Measurements from ENCODE around the gene CBX4. TPM values are rescaled to one million over a fixed set of nuclear protein-coding genes. Genes with fewer than 3 reads are reported as not detected.
A peak's percentile ranks its signal among the peaks of the same experiment; 100 is the strongest.

Gene CBX4
- total RNA-seq (2013; cell fraction: nucleolus; rRNA removed) = 12.4 and 13.3 TPM in 2 replicates
- total RNA-seq (2014; rRNA removed) (14.5 and 15.5 TPM in 2 replicates), total RNA-seq (2014; rRNA removed; fragmentation: Illumina TruSeq; extraction: Trizol) (4.3 and 4.6 TPM in 2 replicates), total RNA-seq (2021) (23.1 and 24.6 TPM in 2 replicates), polyA plus RNA-seq (2011; rRNA removed) (9.1 and 11.3 TPM in 2 replicates), polyA plus RNA-seq (2014; fragmentation: Illumina TruSeq; extraction: Trizol) (1.7 and 4.2 TPM in 2 replicates), polyA plus RNA-seq (2014; fragmentation: Nextera tagmentation; extraction: Ambion mirVana) (1 to 10 TPM in 1 of 2 experiments, under 1 TPM in 1; 0.69 to 1.2 TPM), polyA plus RNA-seq (2014; rRNA removed) (19.6 and 20.4 TPM in 2 replicates), polyA plus RNA-seq (2016; fragmentation: Nextera tagmentation; extraction: Ambion mirVana) (1 to 10 TPM; 1.6 to 1.8 TPM), polyA minus RNA-seq (2011; rRNA and poly(A)+ RNA removed) (5.6 and 15.7 TPM in 2 replicates), Bru-seq, nascent RNA (percentile 84 among the genes with signal in this experiment), BruChase-seq, experiment 1, labeled RNA remaining after a 6-hour chase (percentile 68 among the genes with signal in this experiment), BruChase-seq, experiment 2, labeled RNA remaining after a 2-hour chase (percentile 79 among the genes with signal in this experiment)
- polyA plus RNA-seq (2011; ENCODE audit: low read depth) = 3.0 TPM
- 10.8 and 17.6 TPM in 2 replicates for polyA plus RNA-seq (2011; cell fraction: cytosol; rRNA removed)
- polyA plus RNA-seq (2011; cell fraction: nucleus; rRNA removed) = 40.0 and 48.6 TPM in 2 replicates
- 12.7 and 18.0 TPM in 2 replicates for polyA plus RNA-seq (2012)
- polyA minus RNA-seq (2011; cell fraction: cytosol; rRNA and poly(A)+ RNA removed) = 13.2 and 17.0 TPM in 2 replicates
- 11.6 and 17.4 TPM in 2 replicates for polyA minus RNA-seq (2011; cell fraction: nucleus; rRNA and poly(A)+ RNA removed)
- long read RNA-seq, experiment 1, partial matches to known transcripts = 0 of 1 reads
- long read RNA-seq, experiment 1, other reads (novel, unspliced or antisense) = 1 of 1 reads
- long read RNA-seq, experiment 2, partial matches to known transcripts = 0 of 1 reads
- long read RNA-seq, experiment 2, other reads (novel, unspliced or antisense) = 1 of 1 reads

DNA sequence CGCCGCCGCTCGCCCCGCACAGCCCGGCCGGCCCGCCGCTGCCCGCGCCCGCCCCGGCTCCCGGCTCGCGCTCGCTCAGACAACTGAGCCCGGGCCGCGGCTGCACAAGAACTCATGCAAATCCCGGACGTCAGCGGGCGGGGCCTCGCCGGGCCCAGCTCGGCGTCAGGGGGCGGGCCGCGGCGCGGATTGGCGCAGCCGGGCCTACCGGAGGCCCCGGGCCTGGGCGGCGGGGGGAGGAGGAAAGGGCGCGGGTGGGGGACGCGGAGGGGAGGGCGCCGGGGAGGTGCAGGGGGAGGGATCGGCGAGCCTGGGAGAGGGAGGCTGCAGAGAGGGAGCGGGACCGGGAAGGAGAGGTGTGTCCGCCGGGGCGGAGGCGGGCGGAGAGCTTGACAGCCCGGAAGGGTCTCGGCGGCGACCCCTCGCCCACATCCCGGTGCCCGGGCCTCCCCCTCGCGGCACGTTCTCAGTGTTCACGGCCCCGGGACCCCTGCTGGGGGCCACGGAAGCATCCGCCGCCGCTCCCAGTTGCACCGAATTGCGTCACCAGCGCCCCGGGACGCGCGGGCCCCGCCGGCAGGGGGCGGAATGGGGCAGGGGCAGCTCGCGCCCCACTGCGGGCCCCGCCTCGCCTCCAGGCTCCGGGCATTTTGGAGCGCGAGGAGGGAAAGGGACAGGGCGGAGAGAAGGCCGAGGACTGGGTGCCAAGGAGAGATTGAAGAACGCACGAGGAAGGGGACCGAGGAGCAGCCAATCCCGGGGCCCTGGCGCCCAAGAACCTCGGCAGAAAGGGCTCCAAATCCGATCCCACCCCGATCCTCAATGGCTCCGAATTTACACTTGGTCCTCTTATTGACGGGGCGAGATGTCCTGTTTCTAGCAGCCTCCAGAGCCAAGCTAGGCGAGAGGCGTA, at the start of gene CBX4:
Gene CBX4, minus strand, starts transcription at position 85 of the 913 bp plus-strand sequence. CDS start 189 bp downstream, outside the sequence.
- ChIA-PET RAD21 (ENCODE audit: unreplicated experiment) (interaction anchor here (0.6 to 2.5 kb wide), 9 partner anchors 31 to 1819 kb away, joined by 3 to 11 read pairs (median 3); partner anchors contain the start of gene CBX8), POLR2A (interaction anchor here (0.6 to 2.0 kb wide), 6 partner anchors 8 to 140 kb away, joined by 4 to 15 read pairs (median 7); partner anchors contain the start of gene CBX8), SMC1A (ENCODE audit: uncharacterized antibody, unreplicated experiment) (interaction anchor here (1.0 to 1.6 kb wide), 2 partner anchors 14 to 83 kb away, joined by 3 read pairs; no protein-coding TSS in a partner anchor), CTCF (interaction anchor here (0.6 to 2.1 kb wide), 13 partner anchors 10 to 762 kb away, joined by 3 to 10 read pairs (median 3); no protein-coding TSS in a partner anchor)
- peaks cover 22% of the 10 kb centered on the region for H3K79me2 ChIP-seq (ENCODE audit: control insufficient read depth, insufficient read depth, low read length)
- ATAC-seq (peak; percentile 75), DNase-seq (ENCODE audit: low read depth, low spot score) (no peak), FAIRE-seq (no peak)
- H3K36me3 ChIP-seq (ENCODE audit: control insufficient read depth in 2 of 2, insufficient read depth in 2 of 2, low read length in 1 of 2) = peaks cover 0 to 9% of the 10 kb centered on the region in 2 experiments; a peak in 2 of 4 replicates
- H4K20me1 ChIP-seq (ENCODE audit: control insufficient read depth, insufficient read depth) = 0 out of 2 replicates have a peak, but pooled peaks cover 5% of the 10 kb centered on the region
- H3K4me2 ChIP-seq (ENCODE audit: control insufficient read depth, insufficient read depth) = peak within 1 kb of the TSS; percentile 87
- peaks cover 22 to 32% of the 10 kb centered on the region in 2 experiments for H3K27me3 ChIP-seq (replicated peaks in 1 of 2; ENCODE audit: control insufficient read depth in 2 of 2, insufficient read depth in 2 of 2, low read length in 1 of 2)
- intact Hi-C loops (cut with micrococcal nuclease; ENCODE audit: unreplicated experiment) = loop anchor here (5.0 to 10.0 kb wide), 3 partner anchors 37 to 135 kb away; no protein-coding TSS in a partner anchor
- H3K4me3 ChIP-seq = peak within 1 kb of the TSS; percentile 95
- H3K9ac ChIP-seq (ENCODE audit: control insufficient read depth, insufficient read depth, low read length) = peak within 1 kb of the TSS; percentile 84
- H3K9me3 ChIP-seq (replicated peaks; ENCODE audit: control insufficient read depth, insufficient read depth, low read length) = no peaks in the 10 kb centered on the region; the same call in 2 of the 3 replicates
- peaks cover 21% of the 10 kb centered on the region for H3K4me1 ChIP-seq (ENCODE audit: control insufficient read depth, insufficient read depth, low read length)
- BruUV-seq (replicated peaks) = no TSS peak
- H2AFZ ChIP-seq (ENCODE audit: control insufficient read depth, low read depth, low read length) = peak within 1 kb of the TSS; percentile 83
- H3K27ac ChIP-seq (ENCODE audit: control insufficient read depth, insufficient read depth) = peak within 1 kb of the TSS; percentile 69
- in situ Hi-C loops (cut with MboI) = loop anchor here (5.0 kb wide), 1 partner anchor 32 kb away; no protein-coding TSS in a partner anchor
- WGBS (ENCODE audit: insufficient coverage, insufficient replicate concordance, low lambda C conversion rate, missing lambda C conversion rate) = 5% methylated on average over 67 of the region's 103 CpGs
- TF ChIP-seq SRF (IDR thresholded peaks at IDR 0.05; ENCODE audit: low read depth in 2 of 2, low read length in 2 of 2) = no peak
- no peak for TF ChIP-seq ZNF687 (IDR thresholded peaks at IDR 0.05)
- TF ChIP-seq SUPT20H (IDR thresholded peaks at IDR 0.05; ENCODE audit: borderline replicate concordance, control insufficient read depth, low read depth, low read length) = no peak
- no peak for TF ChIP-seq EP300 (IDR thresholded peaks at IDR 0.05; ENCODE audit: borderline replicate concordance in 1 of 2, control insufficient read depth in 1 of 2, low read depth in 2 of 2, low read length in 2 of 2)
- TF ChIP-seq EGR1 (IDR thresholded peaks at IDR 0.05; ENCODE audit: borderline replicate concordance in 1 of 2, low read depth in 2 of 2, low read length in 2 of 2) = no peak
- TF ChIP-seq, protein P1, sequence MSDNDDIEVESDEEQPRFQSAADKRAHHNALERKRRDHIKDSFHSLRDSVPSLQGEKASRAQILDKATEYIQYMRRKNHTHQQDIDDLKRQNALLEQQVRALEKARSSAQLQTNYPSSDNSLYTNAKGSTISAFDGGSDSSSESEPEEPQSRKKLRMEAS (IDR thresholded peaks at IDR 0.05; ENCODE audit: low read depth, low read length) = 0 out of 2 replicates have a peak, but pooled peaks have one; percentile 21
- TF ChIP-seq FOXM1 (IDR thresholded peaks at IDR 0.05; ENCODE audit: low read depth, low read length) = peak; percentile 72; the same call in 1 of the 2 replicates
- 0 out of 2 replicates have a peak, but pooled peaks have one; percentile 42 for TF ChIP-seq TBL1XR1 (IDR thresholded peaks at IDR 0.05; ENCODE audit: low read depth, low read length)
- TF ChIP-seq RAD21 (IDR thresholded peaks at IDR 0.05; ENCODE audit: insufficient read depth, low read depth, low read length) = peak; percentile 18; the same call in 1 of the 2 replicates
- TF ChIP-seq NFYB (IDR thresholded peaks at IDR 0.05; ENCODE audit: insufficient read depth, low read depth, low read length) = no peak
- TF ChIP-seq CEBPB (IDR thresholded peaks at IDR 0.05; ENCODE audit: borderline replicate concordance in 1 of 2, low read depth in 2 of 2, low read length in 2 of 2) = peak in 1 of 2 experiments; percentile 75; a peak in 2 of 4 replicates
